ENCODE data around the gene SGTA.
A peak's percentile ranks its signal among the peaks of the same experiment; 100 is the strongest.

SGTA gene

DNA sequence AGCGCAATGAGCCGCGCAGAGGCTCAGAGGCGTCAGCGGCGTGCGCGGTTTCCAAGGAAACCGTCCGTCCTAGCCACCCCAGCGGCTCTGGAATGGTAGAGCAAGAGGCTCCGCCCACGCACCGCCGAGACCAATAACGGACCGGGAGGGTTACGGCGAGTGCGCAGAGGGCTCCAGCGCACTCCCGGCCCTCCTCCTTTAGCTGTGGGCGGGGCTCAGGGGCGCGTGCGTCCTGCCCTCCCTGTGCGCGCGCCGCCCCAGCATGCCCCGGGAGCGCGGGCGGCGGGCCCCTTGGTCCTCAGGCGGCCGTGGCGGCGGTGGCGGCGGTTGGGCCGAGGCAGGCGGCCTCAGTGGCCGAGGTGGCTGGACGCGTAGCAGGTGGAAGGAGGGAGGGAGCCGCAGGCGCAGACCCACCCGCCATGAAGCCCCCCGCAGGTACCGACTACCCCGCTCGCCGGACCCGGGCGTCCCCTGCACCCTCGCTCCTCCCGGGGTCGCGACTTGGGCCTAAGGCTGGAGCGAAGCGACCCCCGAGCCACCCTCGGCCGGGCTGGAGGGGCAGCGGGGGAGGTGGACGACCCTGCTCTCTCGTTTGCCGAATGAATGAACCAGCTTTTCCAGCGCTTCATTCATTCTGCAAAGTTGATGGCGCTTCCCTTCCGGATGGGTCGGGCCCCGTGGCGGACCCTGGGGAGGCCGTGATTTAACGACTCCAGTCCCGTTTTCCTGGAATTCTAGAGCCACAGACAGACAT, 2.3 kb upstream of the SGTA start, which contains the start of gene THOP1 (continued):
- TF ChIP-seq, protein P1, sequence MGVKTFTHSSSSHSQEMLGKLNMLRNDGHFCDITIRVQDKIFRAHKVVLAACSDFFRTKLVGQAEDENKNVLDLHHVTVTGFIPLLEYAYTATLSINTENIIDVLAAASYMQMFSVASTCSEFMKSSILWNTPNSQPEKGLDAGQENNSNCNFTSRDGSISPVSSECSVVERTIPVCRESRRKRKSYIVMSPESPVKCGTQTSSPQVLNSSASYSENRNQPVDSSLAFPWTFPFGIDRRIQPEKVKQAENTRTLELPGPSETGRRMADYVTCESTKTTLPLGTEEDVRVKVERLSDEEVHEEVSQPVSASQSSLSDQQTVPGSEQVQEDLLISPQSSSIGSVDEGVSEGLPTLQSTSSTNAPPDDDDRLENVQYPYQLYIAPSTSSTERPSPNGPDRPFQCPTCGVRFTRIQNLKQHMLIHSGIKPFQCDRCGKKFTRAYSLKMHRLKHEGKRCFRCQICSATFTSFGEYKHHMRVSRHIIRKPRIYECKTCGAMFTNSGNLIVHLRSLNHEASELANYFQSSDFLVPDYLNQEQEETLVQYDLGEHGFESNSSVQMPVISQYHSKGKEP (tag by site-specific recombination; IDR thresholded peaks at IDR 0.05) = no peak
- TF ChIP-seq KLF7 (tag by site-specific recombination; IDR thresholded peaks at IDR 0.05; ENCODE audit: borderline replicate concordance) (no peak), ZNF366 (tag by site-specific recombination; conservative IDR thresholded peaks at IDR 0.05) (0 out of 2 replicates have a peak, but pooled peaks have one; percentile 18), ZNF138 (tag by site-specific recombination; IDR thresholded peaks at IDR 0.05; ENCODE audit: borderline replicate concordance) (no peak), GFI1B (tag by site-specific recombination; IDR thresholded peaks at IDR 0.05) (no peak), ZNF600 (tag by site-specific recombination; IDR thresholded peaks at IDR 0.05) (no peak), ZNF571 (tag by site-specific recombination; IDR thresholded peaks at IDR 0.05) (no peak), ZNF121 (tag by site-specific recombination; IDR thresholded peaks at IDR 0.05) (no peak), ZNF596 (tag by site-specific recombination; IDR thresholded peaks at IDR 0.05) (0 out of 2 replicates have a peak, but pooled peaks have one; percentile 43), SCRT1 (tag by site-specific recombination; IDR thresholded peaks at IDR 0.05; ENCODE audit: borderline replicate concordance) (no peak), ZIC2 (tag by site-specific recombination; IDR thresholded peaks at IDR 0.05) (no peak), ZNF549 (tag by site-specific recombination; IDR thresholded peaks at IDR 0.05) (no peak), ZNF112 (tag by site-specific recombination; IDR thresholded peaks at IDR 0.05) (no peak), ZSCAN16 (tag by site-specific recombination; IDR thresholded peaks at IDR 0.05) (no peak), ZNF175 (tag by site-specific recombination; IDR thresholded peaks at IDR 0.05) (no peak), ZNF350 (tag by site-specific recombination; IDR thresholded peaks at IDR 0.05) (no peak), ZNF555 (tag by site-specific recombination; conservative IDR thresholded peaks at IDR 0.05) (no peak), ZNF529 (tag by site-specific recombination; IDR thresholded peaks at IDR 0.05; ENCODE audit: insufficient replicate concordance) (no peak), ZBTB1 (tag by site-specific recombination; IDR thresholded peaks at IDR 0.05) (no peak), ZNF37A (tag by site-specific recombination; IDR thresholded peaks at IDR 0.05) (no peak)
- TF ChIP-seq, protein P2, sequence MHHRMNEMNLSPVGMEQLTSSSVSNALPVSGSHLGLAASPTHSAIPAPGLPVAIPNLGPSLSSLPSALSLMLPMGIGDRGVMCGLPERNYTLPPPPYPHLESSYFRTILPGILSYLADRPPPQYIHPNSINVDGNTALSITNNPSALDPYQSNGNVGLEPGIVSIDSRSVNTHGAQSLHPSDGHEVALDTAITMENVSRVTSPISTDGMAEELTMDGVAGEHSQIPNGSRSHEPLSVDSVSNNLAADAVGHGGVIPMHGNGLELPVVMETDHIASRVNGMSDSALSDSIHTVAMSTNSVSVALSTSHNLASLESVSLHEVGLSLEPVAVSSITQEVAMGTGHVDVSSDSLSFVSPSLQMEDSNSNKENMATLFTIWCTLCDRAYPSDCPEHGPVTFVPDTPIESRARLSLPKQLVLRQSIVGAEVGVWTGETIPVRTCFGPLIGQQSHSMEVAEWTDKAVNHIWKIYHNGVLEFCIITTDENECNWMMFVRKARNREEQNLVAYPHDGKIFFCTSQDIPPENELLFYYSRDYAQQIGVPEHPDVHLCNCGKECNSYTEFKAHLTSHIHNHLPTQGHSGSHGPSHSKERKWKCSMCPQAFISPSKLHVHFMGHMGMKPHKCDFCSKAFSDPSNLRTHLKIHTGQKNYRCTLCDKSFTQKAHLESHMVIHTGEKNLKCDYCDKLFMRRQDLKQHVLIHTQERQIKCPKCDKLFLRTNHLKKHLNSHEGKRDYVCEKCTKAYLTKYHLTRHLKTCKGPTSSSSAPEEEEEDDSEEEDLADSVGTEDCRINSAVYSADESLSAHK (tag by site-specific recombination; IDR thresholded peaks at IDR 0.05) = no peak
- TF ChIP-seq, protein P3, sequence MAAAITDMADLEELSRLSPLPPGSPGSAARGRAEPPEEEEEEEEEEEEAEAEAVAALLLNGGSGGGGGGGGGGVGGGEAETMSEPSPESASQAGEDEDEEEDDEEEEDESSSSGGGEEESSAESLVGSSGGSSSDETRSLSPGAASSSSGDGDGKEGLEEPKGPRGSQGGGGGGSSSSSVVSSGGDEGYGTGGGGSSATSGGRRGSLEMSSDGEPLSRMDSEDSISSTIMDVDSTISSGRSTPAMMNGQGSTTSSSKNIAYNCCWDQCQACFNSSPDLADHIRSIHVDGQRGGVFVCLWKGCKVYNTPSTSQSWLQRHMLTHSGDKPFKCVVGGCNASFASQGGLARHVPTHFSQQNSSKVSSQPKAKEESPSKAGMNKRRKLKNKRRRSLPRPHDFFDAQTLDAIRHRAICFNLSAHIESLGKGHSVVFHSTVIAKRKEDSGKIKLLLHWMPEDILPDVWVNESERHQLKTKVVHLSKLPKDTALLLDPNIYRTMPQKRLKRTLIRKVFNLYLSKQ (tag by site-specific recombination; IDR thresholded peaks at IDR 0.05; ENCODE audit: borderline replicate concordance) = no peak
- TF ChIP-seq, protein P4, sequence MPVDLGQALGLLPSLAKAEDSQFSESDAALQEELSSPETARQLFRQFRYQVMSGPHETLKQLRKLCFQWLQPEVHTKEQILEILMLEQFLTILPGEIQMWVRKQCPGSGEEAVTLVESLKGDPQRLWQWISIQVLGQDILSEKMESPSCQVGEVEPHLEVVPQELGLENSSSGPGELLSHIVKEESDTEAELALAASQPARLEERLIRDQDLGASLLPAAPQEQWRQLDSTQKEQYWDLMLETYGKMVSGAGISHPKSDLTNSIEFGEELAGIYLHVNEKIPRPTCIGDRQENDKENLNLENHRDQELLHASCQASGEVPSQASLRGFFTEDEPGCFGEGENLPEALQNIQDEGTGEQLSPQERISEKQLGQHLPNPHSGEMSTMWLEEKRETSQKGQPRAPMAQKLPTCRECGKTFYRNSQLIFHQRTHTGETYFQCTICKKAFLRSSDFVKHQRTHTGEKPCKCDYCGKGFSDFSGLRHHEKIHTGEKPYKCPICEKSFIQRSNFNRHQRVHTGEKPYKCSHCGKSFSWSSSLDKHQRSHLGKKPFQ (tag by site-specific recombination; IDR thresholded peaks at IDR 0.05) = no peak
- TF ChIP-seq, protein P5, sequence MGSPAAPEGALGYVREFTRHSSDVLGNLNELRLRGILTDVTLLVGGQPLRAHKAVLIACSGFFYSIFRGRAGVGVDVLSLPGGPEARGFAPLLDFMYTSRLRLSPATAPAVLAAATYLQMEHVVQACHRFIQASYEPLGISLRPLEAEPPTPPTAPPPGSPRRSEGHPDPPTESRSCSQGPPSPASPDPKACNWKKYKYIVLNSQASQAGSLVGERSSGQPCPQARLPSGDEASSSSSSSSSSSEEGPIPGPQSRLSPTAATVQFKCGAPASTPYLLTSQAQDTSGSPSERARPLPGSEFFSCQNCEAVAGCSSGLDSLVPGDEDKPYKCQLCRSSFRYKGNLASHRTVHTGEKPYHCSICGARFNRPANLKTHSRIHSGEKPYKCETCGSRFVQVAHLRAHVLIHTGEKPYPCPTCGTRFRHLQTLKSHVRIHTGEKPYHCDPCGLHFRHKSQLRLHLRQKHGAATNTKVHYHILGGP (tag by site-specific recombination; IDR thresholded peaks at IDR 0.05) = no peak
- TF ChIP-seq, protein P6, sequence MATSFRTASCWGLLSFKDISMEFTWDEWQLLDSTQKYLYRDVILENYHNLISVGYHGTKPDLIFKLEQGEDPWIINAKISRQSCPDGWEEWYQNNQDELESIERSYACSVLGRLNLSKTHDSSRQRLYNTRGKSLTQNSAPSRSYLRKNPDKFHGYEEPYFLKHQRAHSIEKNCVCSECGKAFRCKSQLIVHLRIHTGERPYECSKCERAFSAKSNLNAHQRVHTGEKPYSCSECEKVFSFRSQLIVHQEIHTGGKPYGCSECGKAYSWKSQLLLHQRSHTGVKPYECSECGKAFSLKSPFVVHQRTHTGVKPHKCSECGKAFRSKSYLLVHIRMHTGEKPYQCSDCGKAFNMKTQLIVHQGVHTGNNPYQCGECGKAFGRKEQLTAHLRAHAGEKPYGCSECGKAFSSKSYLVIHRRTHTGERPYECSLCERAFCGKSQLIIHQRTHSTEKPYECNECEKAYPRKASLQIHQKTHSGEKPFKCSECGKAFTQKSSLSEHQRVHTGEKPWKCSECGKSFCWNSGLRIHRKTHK (tag by site-specific recombination; IDR thresholded peaks at IDR 0.05) = no peak
- TF ChIP-seq, protein P7, sequence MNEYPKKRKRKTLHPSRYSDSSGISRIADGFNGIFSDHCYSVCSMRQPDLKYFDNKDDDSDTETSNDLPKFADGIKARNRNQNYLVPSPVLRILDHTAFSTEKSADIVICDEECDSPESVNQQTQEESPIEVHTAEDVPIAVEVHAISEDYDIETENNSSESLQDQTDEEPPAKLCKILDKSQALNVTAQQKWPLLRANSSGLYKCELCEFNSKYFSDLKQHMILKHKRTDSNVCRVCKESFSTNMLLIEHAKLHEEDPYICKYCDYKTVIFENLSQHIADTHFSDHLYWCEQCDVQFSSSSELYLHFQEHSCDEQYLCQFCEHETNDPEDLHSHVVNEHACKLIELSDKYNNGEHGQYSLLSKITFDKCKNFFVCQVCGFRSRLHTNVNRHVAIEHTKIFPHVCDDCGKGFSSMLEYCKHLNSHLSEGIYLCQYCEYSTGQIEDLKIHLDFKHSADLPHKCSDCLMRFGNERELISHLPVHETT (tag by site-specific recombination; IDR thresholded peaks at IDR 0.05) = no peak
- TF ChIP-seq, protein P8, sequence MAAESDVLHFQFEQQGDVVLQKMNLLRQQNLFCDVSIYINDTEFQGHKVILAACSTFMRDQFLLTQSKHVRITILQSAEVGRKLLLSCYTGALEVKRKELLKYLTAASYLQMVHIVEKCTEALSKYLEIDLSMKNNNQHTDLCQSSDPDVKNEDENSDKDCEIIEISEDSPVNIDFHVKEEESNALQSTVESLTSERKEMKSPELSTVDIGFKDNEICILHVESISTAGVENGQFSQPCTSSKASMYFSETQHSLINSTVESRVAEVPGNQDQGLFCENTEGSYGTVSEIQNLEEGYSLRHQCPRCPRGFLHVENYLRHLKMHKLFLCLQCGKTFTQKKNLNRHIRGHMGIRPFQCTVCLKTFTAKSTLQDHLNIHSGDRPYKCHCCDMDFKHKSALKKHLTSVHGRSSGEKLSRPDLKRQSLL (tag by site-specific recombination; IDR thresholded peaks at IDR 0.05) = peak; percentile 97
